ENCODE data around the gene NETO2. TPM values are rescaled to one million over a fixed set of nuclear protein-coding genes. Genes with fewer than 3 reads are reported as not detected.

NETO2 gene
- total RNA-seq, 1 experiment from 2014 or later: 10.3 TPM

- CTCF ChIA-PET: interaction anchor here (1.3 kb wide), 1 partner anchor 1114 kb away, joined by 3 read pairs; no protein-coding TSS in a partner anchor
These were observed 93.7 kb downstream of the NETO2 start for GRCh38 chr16:47049901-47050583.

More at GRCh38 chr16:47049901-47050583, 93.7 kb downstream of the NETO2 start:
- no peaks in the 10 kb centered on the region for H3K9me2 ChIP-seq (ENCODE audit: insufficient read depth)
- no peak for ATAC-seq
- H4K20me1 ChIP-seq (ENCODE audit: insufficient read depth): no peaks in the 10 kb centered on the region
- H3K4me3 ChIP-seq (replicated peaks in 1 of 2; ENCODE audit: low read depth in 1 of 2, low read length in 2 of 2): no peak overlapping the region
- H3K27ac ChIP-seq (ENCODE audit: low read depth, low read length): no peak overlapping the region
- TF ChIP-seq SIN3A (IDR thresholded peaks at IDR 0.05; ENCODE audit: low read depth) (no peak), RAD21 (IDR thresholded peaks at IDR 0.05; ENCODE audit: low read depth) (no peak), POLR2A (IDR thresholded peaks at IDR 0.05; ENCODE audit: borderline replicate concordance, extremely low read depth, insufficient read depth, insufficient read length) (no peak), ELF1 (IDR thresholded peaks at IDR 0.05; ENCODE audit: borderline replicate concordance, low read depth) (no peak), EZH2phosphoT487 (IDR thresholded peaks at IDR 0.05; ENCODE audit: borderline replicate concordance) (no peak), SRF (IDR thresholded peaks at IDR 0.05; ENCODE audit: low read depth) (no peak), YY1 (IDR thresholded peaks at IDR 0.05; ENCODE audit: extremely low read depth, insufficient replicate concordance, low read depth, low read length) (no peak), FOSL1 (IDR thresholded peaks at IDR 0.05; ENCODE audit: low read depth) (no peak), ZBTB33 (IDR thresholded peaks at IDR 0.05; ENCODE audit: extremely low read depth, insufficient replicate concordance, low read length) (no peak), MAX (IDR thresholded peaks at IDR 0.05) (no peak), CBX3 (IDR thresholded peaks at IDR 0.05; ENCODE audit: low read depth) (no peak), EGR1 (IDR thresholded peaks at IDR 0.05; ENCODE audit: low read depth) (no peak), ZFX (IDR thresholded peaks at IDR 0.05) (no peak), CTCF (IDR thresholded peaks at IDR 0.05 in 2 of 3, conservative IDR thresholded peaks at IDR 0.05 in 1 of 3; ENCODE audit: borderline replicate concordance in 1 of 3, insufficient read depth in 1 of 3, low read depth in 2 of 3, low read length in 2 of 3) (no peak), ZNF274 (IDR thresholded peaks at IDR 0.05; ENCODE audit: low read depth, low read length) (no peak), CEBPB (IDR thresholded peaks at IDR 0.05; ENCODE audit: low read depth) (no peak), POLR2AphosphoS5 (IDR thresholded peaks at IDR 0.05; ENCODE audit: low read depth, low read length) (no peak), EZH2 (IDR thresholded peaks at IDR 0.05) (no peak), SP1 (IDR thresholded peaks at IDR 0.05; ENCODE audit: low read depth) (no peak), REST (IDR thresholded peaks at IDR 0.05; ENCODE audit: low read depth) (no peak)
- no peak for DNase-seq (ENCODE audit: low read depth, low spot score)
- H3K4me2 ChIP-seq (ENCODE audit: low read length): no peak overlapping the region
- no peak overlapping the region for H2AFZ ChIP-seq (ENCODE audit: low read depth, low read length, poor library complexity, severe bottlenecking)
- no TSS peak for BruUV-seq (replicated peaks)
- ChIA-PET POLR2A (no interaction called here), RAD21 (ENCODE audit: low non-redundant PET in 1 of 2, low total read pairs in 2 of 2, uncharacterized antibody in 2 of 2, unreplicated experiment in 2 of 2) (no interaction called here)
- no peaks in the 10 kb centered on the region for H3K27me3 ChIP-seq (ENCODE audit: insufficient read depth, low read length)
- intact Hi-C loops (cut with micrococcal nuclease): no loop called here
- no peaks in the 10 kb centered on the region for H3K79me2 ChIP-seq (ENCODE audit: insufficient read depth, low read length)
- no peak overlapping the region for H3K9ac ChIP-seq (ENCODE audit: low read length)
- no peaks in the 10 kb centered on the region for H3K4me1 ChIP-seq (ENCODE audit: control insufficient read depth in 1 of 2, insufficient read depth in 2 of 2, low read length in 2 of 2)
- no peaks in the 10 kb centered on the region for H3K36me3 ChIP-seq (ENCODE audit: control insufficient read depth in 1 of 2, insufficient read depth in 2 of 2, low read length in 2 of 2)
- H3K9me3 ChIP-seq (ENCODE audit: control insufficient read depth in 1 of 2, insufficient read depth in 1 of 2, low read depth in 1 of 2, low read length in 2 of 2): no peaks in the 10 kb centered on the region; a peak in 1 of 4 replicates

Measured in HCT116 (cell line).